K562 (cell line): ENCODE data around the gene PREB. TPM values are rescaled to one million over a fixed set of nuclear protein-coding genes. Genes with fewer than 3 reads are reported as not detected.

Source experiments
- ATF1 ChIP-seq, 2 experiments: fragments of 450-650 bp in 1 of 2; IDR thresholded peaks; 2 replicates each; pipeline ENCODE4 v1.6.1; 2016; ENCODE audit warnings: missing compliant biosample characterization in 1 of 2, missing genetic modification characterization in 1 of 2
- HNRNPLL ChIP-seq: fragments of 200-400 bp; formaldehyde crosslinking; IDR thresholded peaks from 2 replicates; pipeline ENCODE4 v1.6.1; 2017; ENCODE audit warnings: low read length, low read depth, mild to moderate bottlenecking; ENCODE audit not compliant: poor library complexity, severe bottlenecking
- RBM25 ChIP-seq: fragments of 200-400 bp; formaldehyde crosslinking; IDR thresholded peaks from 2 replicates; pipeline ENCODE4 v1.6.1; 2018; ENCODE audit warnings: low read length, low read depth, moderate library complexity; ENCODE audit not compliant: severe bottlenecking
- ZNF354B ChIP-seq: fragments of 250-450 bp; sonication (Bioruptor Pico); IDR thresholded peaks from 2 replicates; pipeline ENCODE4 v1.4.0; 2020
- ZNF766 ChIP-seq: fragments of 200-800 bp; sonication (Bioruptor generic); conservative IDR thresholded peaks from 2 replicates; pipeline ENCODE4 v1.6.1; 2016; ENCODE audit warnings: missing genetic modification characterization, missing compliant biosample characterization
- polyA plus RNA-seq, 8 experiments: library from polyadenylated mRNA; depleted of rRNA in 4 of 8; stranded (reverse) in 5 of 8; unstranded in 3 of 8; fragments of >200 nt; fragmentation: Nextera tagmentation in 2 of 8; fragmentation: Illumina TruSeq in 1 of 8; extraction: Ambion mirVana in 2 of 8; extraction: Trizol in 1 of 8; gene quantifications; 2 replicates each; pipeline versions ENCODE4 v1.2.1 to v1.2.3, GENCODE V29; 2011 to 2014; ENCODE audit warnings: inconsistent platforms in 1 of 8, missing spikeins in 1 of 8
- total RNA-seq, 7 experiments: library from RNA; depleted of rRNA in 6 of 7; stranded (reverse); fragments of >200 nt in 6 of 7; fragmentation: Illumina TruSeq in 2 of 7; extraction: Trizol in 2 of 7; gene quantifications; 2 replicates each; pipeline versions ENCODE4 v1.2.1 to v1.2.3, GENCODE V29; 2011 to 2021; ENCODE audit warnings: low replicate concordance in 1 of 7
- TF ChIP-seq, protein P1 (sequence below): fragments of 450-650 bp; IDR thresholded peaks from 2 replicates; pipeline ENCODE4 v1.6.1; 2016; ENCODE audit warnings: borderline replicate concordance
- TF ChIP-seq, protein P2 (sequence below): fragments of 450-650 bp; IDR thresholded peaks from 2 replicates; pipeline ENCODE4 v1.6.1; 2016; ENCODE audit warnings: low read depth, mild to moderate bottlenecking, moderate library complexity
- TF ChIP-seq, protein P3 (sequence below): fragments of 200-800 bp; sonication (Bioruptor generic); IDR thresholded peaks from 2 replicates; pipeline ENCODE4 v1.6.1; 2016; ENCODE audit warnings: missing genetic modification characterization, missing compliant biosample characterization
- TF ChIP-seq, protein P4 (sequence below), 2 experiments: IDR thresholded peaks in 1 of 2; conservative IDR thresholded peaks in 1 of 2; 2 replicates each; pipeline ENCODE4 v1.6.1; 2016; ENCODE audit warnings: low read depth in 2 of 2, mild to moderate bottlenecking in 1 of 2, missing compliant biosample characterization in 1 of 2, missing genetic modification characterization in 1 of 2, moderate library complexity in 1 of 2
- TF ChIP-seq, protein P5 (sequence below): fragments of 250-450 bp; sonication (Bioruptor Pico); IDR thresholded peaks from 2 replicates; pipeline ENCODE4 v1.5.0; 2021; ENCODE audit warnings: mild to moderate bottlenecking, borderline replicate concordance

The PREB gene
- total and polyA plus RNA-seq, 9 of the 15 experiments (the other 6 are each of a cell fraction or from before 2014, with no cell fraction given): 35.1 to 84.2 (median 67.2) TPM

DNA sequence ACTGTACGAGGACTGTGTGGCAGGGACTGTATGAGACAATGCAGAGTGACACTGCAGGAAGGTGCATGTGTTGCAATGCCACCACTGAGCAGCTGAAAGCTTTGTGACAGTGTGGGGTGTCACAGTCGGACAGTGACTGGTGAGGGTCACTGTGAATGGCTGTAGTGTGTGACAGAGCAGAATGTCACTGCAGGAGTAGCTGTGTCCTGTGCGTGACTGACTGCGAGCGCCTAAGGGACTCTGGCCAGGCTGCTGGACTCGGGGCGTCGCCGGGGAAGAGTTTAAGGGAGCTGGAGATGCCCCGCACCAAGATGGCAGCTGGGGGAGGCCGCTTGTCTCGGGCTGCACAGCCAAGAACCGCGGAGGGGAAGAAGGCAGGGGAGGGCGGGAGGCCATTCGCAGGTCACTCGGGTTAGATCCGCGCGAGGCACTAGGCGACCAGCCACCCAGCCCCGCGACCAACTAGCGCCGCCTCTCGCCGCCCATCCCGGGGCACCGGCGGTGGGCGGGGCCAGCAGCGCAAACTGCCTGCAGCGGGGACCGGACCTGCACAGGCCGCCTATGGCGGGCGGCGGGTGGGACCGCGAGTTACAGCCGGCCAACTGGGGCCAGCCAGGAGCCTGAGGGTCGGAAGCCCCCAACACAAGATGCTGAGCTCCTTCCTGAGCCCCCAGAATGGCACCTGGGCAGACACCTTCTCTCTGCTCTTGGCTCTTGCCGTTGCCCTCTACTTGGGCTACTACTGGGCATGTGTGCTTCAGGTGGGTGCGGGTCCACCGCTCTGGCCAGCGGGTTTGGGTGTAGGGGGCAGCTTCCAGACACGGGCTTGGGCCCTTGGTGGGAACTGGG is 10.9 kb downstream of the PREB start, which contains the start of gene ABHD1 (continued):
- TF ChIP-seq, protein P1, sequence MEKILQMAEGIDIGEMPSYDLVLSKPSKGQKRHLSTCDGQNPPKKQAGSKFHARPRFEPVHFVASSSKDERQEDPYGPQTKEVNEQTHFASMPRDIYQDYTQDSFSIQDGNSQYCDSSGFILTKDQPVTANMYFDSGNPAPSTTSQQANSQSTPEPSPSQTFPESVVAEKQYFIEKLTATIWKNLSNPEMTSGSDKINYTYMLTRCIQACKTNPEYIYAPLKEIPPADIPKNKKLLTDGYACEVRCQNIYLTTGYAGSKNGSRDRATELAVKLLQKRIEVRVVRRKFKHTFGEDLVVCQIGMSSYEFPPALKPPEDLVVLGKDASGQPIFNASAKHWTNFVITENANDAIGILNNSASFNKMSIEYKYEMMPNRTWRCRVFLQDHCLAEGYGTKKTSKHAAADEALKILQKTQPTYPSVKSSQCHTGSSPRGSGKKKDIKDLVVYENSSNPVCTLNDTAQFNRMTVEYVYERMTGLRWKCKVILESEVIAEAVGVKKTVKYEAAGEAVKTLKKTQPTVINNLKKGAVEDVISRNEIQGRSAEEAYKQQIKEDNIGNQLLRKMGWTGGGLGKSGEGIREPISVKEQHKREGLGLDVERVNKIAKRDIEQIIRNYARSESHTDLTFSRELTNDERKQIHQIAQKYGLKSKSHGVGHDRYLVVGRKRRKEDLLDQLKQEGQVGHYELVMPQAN: no peak
- TF ChIP-seq, protein P2, sequence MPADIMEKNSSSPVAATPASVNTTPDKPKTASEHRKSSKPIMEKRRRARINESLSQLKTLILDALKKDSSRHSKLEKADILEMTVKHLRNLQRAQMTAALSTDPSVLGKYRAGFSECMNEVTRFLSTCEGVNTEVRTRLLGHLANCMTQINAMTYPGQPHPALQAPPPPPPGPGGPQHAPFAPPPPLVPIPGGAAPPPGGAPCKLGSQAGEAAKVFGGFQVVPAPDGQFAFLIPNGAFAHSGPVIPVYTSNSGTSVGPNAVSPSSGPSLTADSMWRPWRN: no peak
- peak; percentile 52 for TF ChIP-seq HNRNPLL
- no peak for TF ChIP-seq ZNF354B (CRISPR knock-in tag)
- TF ChIP-seq ATF1 (CRISPR knock-in tag; IDR thresholded peaks at IDR 0.05): no peak
- TF ChIP-seq ATF1 (tag; IDR thresholded peaks at IDR 0.05): peak; percentile 47
- TF ChIP-seq ZNF766 (CRISPR knock-in tag): 0 out of 2 replicates have a peak, but pooled peaks have one; percentile 35
- TF ChIP-seq, protein P3, sequence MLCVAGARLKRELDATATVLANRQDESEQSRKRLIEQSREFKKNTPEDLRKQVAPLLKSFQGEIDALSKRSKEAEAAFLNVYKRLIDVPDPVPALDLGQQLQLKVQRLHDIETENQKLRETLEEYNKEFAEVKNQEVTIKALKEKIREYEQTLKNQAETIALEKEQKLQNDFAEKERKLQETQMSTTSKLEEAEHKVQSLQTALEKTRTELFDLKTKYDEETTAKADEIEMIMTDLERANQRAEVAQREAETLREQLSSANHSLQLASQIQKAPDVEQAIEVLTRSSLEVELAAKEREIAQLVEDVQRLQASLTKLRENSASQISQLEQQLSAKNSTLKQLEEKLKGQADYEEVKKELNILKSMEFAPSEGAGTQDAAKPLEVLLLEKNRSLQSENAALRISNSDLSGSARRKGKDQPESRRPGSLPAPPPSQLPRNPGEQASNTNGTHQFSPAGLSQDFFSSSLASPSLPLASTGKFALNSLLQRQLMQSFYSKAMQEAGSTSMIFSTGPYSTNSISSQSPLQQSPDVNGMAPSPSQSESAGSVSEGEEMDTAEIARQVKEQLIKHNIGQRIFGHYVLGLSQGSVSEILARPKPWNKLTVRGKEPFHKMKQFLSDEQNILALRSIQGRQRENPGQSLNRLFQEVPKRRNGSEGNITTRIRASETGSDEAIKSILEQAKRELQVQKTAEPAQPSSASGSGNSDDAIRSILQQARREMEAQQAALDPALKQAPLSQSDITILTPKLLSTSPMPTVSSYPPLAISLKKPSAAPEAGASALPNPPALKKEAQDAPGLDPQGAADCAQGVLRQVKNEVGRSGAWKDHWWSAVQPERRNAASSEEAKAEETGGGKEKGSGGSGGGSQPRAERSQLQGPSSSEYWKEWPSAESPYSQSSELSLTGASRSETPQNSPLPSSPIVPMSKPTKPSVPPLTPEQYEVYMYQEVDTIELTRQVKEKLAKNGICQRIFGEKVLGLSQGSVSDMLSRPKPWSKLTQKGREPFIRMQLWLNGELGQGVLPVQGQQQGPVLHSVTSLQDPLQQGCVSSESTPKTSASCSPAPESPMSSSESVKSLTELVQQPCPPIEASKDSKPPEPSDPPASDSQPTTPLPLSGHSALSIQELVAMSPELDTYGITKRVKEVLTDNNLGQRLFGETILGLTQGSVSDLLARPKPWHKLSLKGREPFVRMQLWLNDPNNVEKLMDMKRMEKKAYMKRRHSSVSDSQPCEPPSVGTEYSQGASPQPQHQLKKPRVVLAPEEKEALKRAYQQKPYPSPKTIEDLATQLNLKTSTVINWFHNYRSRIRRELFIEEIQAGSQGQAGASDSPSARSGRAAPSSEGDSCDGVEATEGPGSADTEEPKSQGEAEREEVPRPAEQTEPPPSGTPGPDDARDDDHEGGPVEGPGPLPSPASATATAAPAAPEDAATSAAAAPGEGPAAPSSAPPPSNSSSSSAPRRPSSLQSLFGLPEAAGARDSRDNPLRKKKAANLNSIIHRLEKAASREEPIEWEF (CRISPR knock-in tag): no peak
- TF ChIP-seq, protein P4, sequence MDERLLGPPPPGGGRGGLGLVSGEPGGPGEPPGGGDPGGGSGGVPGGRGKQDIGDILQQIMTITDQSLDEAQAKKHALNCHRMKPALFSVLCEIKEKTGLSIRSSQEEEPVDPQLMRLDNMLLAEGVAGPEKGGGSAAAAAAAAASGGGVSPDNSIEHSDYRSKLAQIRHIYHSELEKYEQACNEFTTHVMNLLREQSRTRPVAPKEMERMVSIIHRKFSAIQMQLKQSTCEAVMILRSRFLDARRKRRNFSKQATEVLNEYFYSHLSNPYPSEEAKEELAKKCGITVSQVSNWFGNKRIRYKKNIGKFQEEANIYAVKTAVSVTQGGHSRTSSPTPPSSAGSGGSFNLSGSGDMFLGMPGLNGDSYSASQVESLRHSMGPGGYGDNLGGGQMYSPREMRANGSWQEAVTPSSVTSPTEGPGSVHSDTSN (CRISPR knock-in tag; IDR thresholded peaks at IDR 0.05; ENCODE audit: low read depth): no peak
- TF ChIP-seq, protein P4 (tag; conservative IDR thresholded peaks at IDR 0.05; ENCODE audit: low read depth): no peak
- TF ChIP-seq RBM25: no peak
- TF ChIP-seq, protein P5, sequence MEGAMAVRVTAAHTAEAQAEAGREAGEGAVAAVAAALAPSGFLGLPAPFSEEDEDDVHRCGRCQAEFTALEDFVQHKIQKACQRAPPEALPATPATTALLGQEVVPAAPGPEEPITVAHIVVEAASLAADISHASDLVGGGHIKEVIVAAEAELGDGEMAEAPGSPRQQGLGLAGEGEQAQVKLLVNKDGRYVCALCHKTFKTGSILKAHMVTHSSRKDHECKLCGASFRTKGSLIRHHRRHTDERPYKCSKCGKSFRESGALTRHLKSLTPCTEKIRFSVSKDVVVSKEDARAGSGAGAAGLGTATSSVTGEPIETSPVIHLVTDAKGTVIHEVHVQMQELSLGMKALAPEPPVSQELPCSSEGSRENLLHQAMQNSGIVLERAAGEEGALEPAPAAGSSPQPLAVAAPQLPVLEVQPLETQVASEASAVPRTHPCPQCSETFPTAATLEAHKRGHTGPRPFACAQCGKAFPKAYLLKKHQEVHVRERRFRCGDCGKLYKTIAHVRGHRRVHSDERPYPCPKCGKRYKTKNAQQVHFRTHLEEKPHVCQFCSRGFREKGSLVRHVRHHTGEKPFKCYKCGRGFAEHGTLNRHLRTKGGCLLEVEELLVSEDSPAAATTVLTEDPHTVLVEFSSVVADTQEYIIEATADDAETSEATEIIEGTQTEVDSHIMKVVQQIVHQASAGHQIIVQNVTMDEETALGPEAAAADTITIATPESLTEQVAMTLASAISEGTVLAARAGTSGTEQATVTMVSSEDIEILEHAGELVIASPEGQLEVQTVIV (CRISPR knock-in tag): no peak
